Astrocyte (in vitro differentiated cells and primary cell): Measurements from ENCODE around the gene ASAP2.

Source experiments
- EZH2 ChIP-seq: IDR thresholded peaks from 2 replicates; pipeline ENCODE4 v1.6.1; 2012; ENCODE audit warnings: mild to moderate bottlenecking, low read length, inconsistent platforms; ENCODE audit not compliant: insufficient read depth
- TF ChIP-seq, protein P1 (sequence below): IDR thresholded peaks from 2 replicates; pipeline ENCODE4 v1.5.1; 2011; ENCODE audit warnings: low read depth, mild to moderate bottlenecking, inconsistent platforms, low read length, moderate library complexity; ENCODE audit not compliant: insufficient read depth

DNA sequence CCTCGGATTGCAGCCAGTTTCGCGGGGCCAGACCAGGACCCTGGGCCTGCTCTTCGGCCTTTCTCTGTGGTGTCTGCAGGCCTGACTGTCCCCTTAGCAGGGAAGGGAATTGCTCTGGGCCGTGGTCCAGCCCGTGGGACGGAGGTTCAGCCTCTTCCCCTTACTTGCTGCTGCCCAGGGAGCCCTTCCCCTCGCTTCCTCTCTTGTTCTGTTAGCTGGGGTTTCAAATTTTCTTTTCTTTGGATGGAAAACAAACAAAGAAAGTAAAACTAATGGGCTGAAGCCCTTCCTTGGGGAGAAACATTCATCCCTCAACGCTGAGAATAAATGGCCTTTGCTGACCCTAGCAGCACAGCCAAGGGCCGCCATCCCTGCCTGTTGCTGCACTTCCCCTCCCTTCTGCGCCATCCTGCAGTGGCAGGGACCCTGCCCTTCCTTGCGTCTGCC is 52.4 kb downstream of the ASAP2 start:
- TF ChIP-seq, protein P1, sequence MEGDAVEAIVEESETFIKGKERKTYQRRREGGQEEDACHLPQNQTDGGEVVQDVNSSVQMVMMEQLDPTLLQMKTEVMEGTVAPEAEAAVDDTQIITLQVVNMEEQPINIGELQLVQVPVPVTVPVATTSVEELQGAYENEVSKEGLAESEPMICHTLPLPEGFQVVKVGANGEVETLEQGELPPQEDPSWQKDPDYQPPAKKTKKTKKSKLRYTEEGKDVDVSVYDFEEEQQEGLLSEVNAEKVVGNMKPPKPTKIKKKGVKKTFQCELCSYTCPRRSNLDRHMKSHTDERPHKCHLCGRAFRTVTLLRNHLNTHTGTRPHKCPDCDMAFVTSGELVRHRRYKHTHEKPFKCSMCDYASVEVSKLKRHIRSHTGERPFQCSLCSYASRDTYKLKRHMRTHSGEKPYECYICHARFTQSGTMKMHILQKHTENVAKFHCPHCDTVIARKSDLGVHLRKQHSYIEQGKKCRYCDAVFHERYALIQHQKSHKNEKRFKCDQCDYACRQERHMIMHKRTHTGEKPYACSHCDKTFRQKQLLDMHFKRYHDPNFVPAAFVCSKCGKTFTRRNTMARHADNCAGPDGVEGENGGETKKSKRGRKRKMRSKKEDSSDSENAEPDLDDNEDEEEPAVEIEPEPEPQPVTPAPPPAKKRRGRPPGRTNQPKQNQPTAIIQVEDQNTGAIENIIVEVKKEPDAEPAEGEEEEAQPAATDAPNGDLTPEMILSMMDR = no peak
- no peak for TF ChIP-seq EZH2
